Trophoblast cell (in vitro differentiated cells and primary cell): ENCODE measurements around the gene LPAR1.

Experiments used
- DNase-seq, 2 donors: peaks; one replicate each; pipeline ENCODE4 v3.0.0-alpha.2; 2016
- H2AFZ ChIP-seq: 2 replicates; pipeline ENCODE4 v1.6.1; 2013; ENCODE audit warnings: low read length, moderate library complexity, mild to moderate bottlenecking; ENCODE audit not compliant: insufficient read depth, poor library complexity
- H2AK5ac ChIP-seq: 2 replicates; pipeline ENCODE4 v1.6.1; 2013; ENCODE audit warnings: mild to moderate bottlenecking, low read length
- H2BK120ac ChIP-seq: 2 replicates; pipeline ENCODE4 v1.6.1; 2013; ENCODE audit warnings: low read length, mild to moderate bottlenecking, moderate library complexity; ENCODE audit not compliant: insufficient read depth, poor library complexity
- H2BK12ac ChIP-seq: 2 replicates; pipeline ENCODE4 v1.6.1; 2013; ENCODE audit warnings: mild to moderate bottlenecking, low read length, moderate library complexity
- H2BK5ac ChIP-seq: 2 replicates; pipeline ENCODE4 v1.6.1; 2013; ENCODE audit warnings: low read length, low read depth, moderate library complexity, mild to moderate bottlenecking; ENCODE audit not compliant: poor library complexity
- H3K14ac ChIP-seq: 2 replicates; pipeline ENCODE4 v1.6.1; 2013; ENCODE audit warnings: mild to moderate bottlenecking, low read length
- H3K18ac ChIP-seq: 2 replicates; pipeline ENCODE4 v1.6.1; 2013; ENCODE audit warnings: mild to moderate bottlenecking, low read length
- H3K23ac ChIP-seq: 2 replicates; pipeline ENCODE4 v1.6.1; 2013; ENCODE audit warnings: low read length
- H3K27ac ChIP-seq: 2 replicates; pipeline ENCODE4 v1.5.1; 2013; ENCODE audit warnings: low read depth, mild to moderate bottlenecking, inconsistent platforms, low read length, moderate library complexity
- H3K27me3 ChIP-seq: 2 replicates; pipeline ENCODE4 v1.6.1; 2013; ENCODE audit warnings: inconsistent platforms, mild to moderate bottlenecking, low read length, moderate library complexity; ENCODE audit not compliant: insufficient read depth
- H3K36me3 ChIP-seq, 2 experiments: 1 replicate in 1 of 2; 2 replicates in 1 of 2; pipeline ENCODE4 v1.6.1; 2013; ENCODE audit warnings: low read length in 2 of 2, mild to moderate bottlenecking in 2 of 2, moderate library complexity in 1 of 2; ENCODE audit not compliant: insufficient read depth in 2 of 2, control insufficient read depth in 1 of 2
- H3K4ac ChIP-seq: 2 replicates; pipeline ENCODE4 v1.6.1; 2013; ENCODE audit warnings: low read depth, mild to moderate bottlenecking, low read length, moderate library complexity
- H3K4me1 ChIP-seq, 2 experiments: 1 replicate in 1 of 2; 2 replicates in 1 of 2; pipeline ENCODE4 v1.6.1; 2013; ENCODE audit warnings: low read length in 2 of 2, mild to moderate bottlenecking in 2 of 2, moderate library complexity in 1 of 2; ENCODE audit not compliant: insufficient read depth in 2 of 2, control insufficient read depth in 1 of 2
- H3K4me2 ChIP-seq: 2 replicates; pipeline ENCODE4 v1.6.1; 2013; ENCODE audit warnings: inconsistent platforms, mild to moderate bottlenecking, low read length, moderate library complexity
- H3K4me3 ChIP-seq: 2 replicates; pipeline ENCODE4 v1.5.1; 2013; ENCODE audit warnings: mild to moderate bottlenecking, low read depth, low read length, inconsistent platforms
- H3K79me1 ChIP-seq: one replicate; pipeline ENCODE4 v1.6.1; 2013; ENCODE audit warnings: low read length
- H3K79me2 ChIP-seq: 2 replicates; pipeline ENCODE4 v1.6.1; 2013; ENCODE audit warnings: low read length, mild to moderate bottlenecking; ENCODE audit not compliant: control insufficient read depth, insufficient read depth, poor library complexity
- H3K9ac ChIP-seq: 2 replicates; pipeline ENCODE4 v1.6.1; 2013; ENCODE audit warnings: mild to moderate bottlenecking, low read length
- H3K9me3 ChIP-seq: 2 replicates; pipeline ENCODE4 v1.6.1; 2013; ENCODE audit warnings: low read depth, mild to moderate bottlenecking, control low read depth, inconsistent platforms, low read length; ENCODE audit not compliant: insufficient read depth
- H4K12ac ChIP-seq: 2 replicates; pipeline ENCODE4 v1.6.1; 2013; ENCODE audit warnings: low read depth, mild to moderate bottlenecking, low read length, moderate library complexity
- H4K8ac ChIP-seq: 2 replicates; pipeline ENCODE4 v1.6.1; 2013; ENCODE audit warnings: low read depth, mild to moderate bottlenecking, low read length, moderate library complexity
- H4K91ac ChIP-seq: one replicate; pipeline ENCODE4 v1.6.1; 2013; ENCODE audit warnings: low read depth, mild to moderate bottlenecking, low read length, moderate library complexity
- WGBS: extraction: QIAGEN DNeasy Blood & Tissue Kit; methylation state at CpG from one replicate; pipeline ENCODE4 v1.1.7; 2013; ENCODE audit warnings: missing lambda C conversion rate; ENCODE audit not compliant: insufficient read length, insufficient coverage; ENCODE audit errors: extremely low coverage; 5-methylcytosine and 5-hydroxymethylcytosine counted together

Gene LPAR1

DNA sequence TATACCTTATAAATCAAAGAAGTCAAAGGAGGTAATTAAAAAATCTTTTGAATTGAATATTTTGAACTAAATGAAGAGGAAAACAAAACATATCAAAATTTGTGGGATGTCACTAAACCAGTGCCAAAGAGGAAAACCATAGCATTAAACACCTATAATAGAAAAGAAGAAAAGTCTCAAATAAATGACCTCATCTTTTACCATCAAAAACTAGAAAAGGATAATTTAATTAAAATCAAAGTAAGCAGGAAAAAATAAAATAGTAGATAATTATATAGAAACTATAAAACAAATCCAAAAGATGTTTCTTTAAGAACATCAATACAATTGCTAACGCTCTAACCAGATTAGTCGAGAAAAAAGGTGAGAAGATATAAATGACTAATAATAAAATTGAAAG is 47.8 kb downstream of the LPAR1 start:
- H4K12ac ChIP-seq, result no peak overlapping the region

DNA sequence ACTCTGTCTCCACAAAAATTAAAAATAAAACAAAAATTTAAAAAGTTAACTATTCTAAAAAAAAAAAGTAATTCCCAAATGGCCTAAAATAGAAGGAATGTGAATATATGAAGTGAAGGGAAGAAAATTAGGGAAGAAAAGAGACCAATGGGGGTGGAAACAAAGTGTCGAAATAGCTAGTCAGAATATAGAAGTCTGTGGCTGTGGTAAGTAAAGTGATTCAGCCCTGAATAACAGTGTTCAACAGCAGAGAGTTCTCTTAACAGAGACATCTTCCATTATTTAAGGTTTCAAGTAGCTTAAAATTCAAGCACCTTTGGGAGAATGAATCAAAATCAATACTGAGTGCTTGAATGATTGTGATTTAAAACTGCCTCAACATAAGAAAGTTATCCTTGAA is 51.7 kb downstream of the LPAR1 start:
- Histone ChIP-seq H2BK12ac (no peak overlapping the region), H2BK5ac (no peak overlapping the region), H3K18ac (no peak overlapping the region), H2AK5ac (no peak overlapping the region), H3K4ac (no peak overlapping the region), H3K9me3 (no peaks in the 10 kb centered on the region), H3K4me2 (no peak overlapping the region), H2AFZ (no peak overlapping the region), H3K14ac (no peak overlapping the region), H3K36me3 (no peaks in the 10 kb centered on the region), H2BK120ac (no peak overlapping the region), H3K23ac (no peak overlapping the region), H4K12ac (no peak overlapping the region), H3K27ac (no peak overlapping the region), H3K27me3 (no peaks in the 10 kb centered on the region), H4K91ac (no peak overlapping the region), H3K4me3 (no peak overlapping the region), H3K9ac (no peak overlapping the region), H3K4me1 (no peaks in the 10 kb centered on the region), H3K79me2 (no peaks in the 10 kb centered on the region), H4K8ac (no peak overlapping the region), H3K79me1 (no peaks in the 10 kb centered on the region)
- WGBS, result no CpG with 5 or more reads among the region's 1 CpG
- DNase-seq, result no peak

More for the DNA sequence above, 47.8 kb downstream of the LPAR1 start:
- Histone ChIP-seq H3K27ac (no peak overlapping the region), H3K79me1 (no peaks in the 10 kb centered on the region), H3K4me1 (no peaks in the 10 kb centered on the region), H3K18ac (no peak overlapping the region), H2BK120ac (no peak overlapping the region), H2AFZ (no peak overlapping the region), H3K14ac (no peak overlapping the region), H4K8ac (no peak overlapping the region), H3K79me2 (no peaks in the 10 kb centered on the region), H3K36me3 (no peaks in the 10 kb centered on the region), H3K4me3 (no peak overlapping the region), H3K4ac (no peak overlapping the region), H2BK5ac (no peak overlapping the region), H4K91ac (no peak overlapping the region), H3K9me3 (no peaks in the 10 kb centered on the region), H2BK12ac (no peak overlapping the region), H2AK5ac (no peak overlapping the region), H3K23ac (no peak overlapping the region), H3K27me3 (no peaks in the 10 kb centered on the region), H3K9ac (no peak overlapping the region), H3K4me2 (no peak overlapping the region)
- WGBS, result no CpG with 5 or more reads among the region's 2 CpGs
- no peak for DNase-seq

DNA sequence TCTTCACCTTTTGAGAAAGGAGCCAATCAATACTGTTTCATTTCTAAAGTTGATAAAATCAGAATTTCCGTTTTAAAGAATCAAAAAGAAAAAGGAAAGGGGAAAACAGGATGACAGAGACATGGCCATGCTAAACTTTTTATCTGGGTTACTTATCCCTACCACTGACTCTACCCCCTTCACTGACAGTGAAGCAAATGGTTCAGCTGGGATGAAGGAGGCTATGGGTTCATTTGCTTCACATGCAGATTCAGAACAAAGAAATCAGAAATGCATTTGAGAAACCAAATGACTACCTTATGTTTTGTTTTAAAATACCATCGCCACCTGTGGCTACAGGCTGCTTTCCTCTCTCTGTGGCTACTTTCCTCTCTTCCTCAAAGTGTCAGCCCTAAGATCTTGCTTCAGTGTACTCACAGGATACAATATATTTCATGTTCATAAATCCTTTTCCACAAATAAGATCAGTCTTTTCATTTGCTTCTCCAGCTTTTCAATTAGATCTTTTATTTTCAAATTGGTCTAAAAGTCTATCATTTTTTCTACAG is 53.3 kb downstream of the LPAR1 start:
- H3K79me1 ChIP-seq, result no peaks in the 10 kb centered on the region
- no peak overlapping the region for H3K18ac ChIP-seq
- H3K4ac ChIP-seq, result no peak overlapping the region
- no peak overlapping the region for H4K91ac ChIP-seq
- H3K14ac ChIP-seq, result no peak overlapping the region
- H2AK5ac ChIP-seq, result no peak overlapping the region
- no peaks in the 10 kb centered on the region for H3K4me1 ChIP-seq
- H3K27me3 ChIP-seq, result no peaks in the 10 kb centered on the region
- H3K27ac ChIP-seq, result no peak overlapping the region
- H3K23ac ChIP-seq, result no peak overlapping the region
- no peak overlapping the region for H3K4me3 ChIP-seq
- H2BK120ac ChIP-seq, result no peak overlapping the region
- H3K4me2 ChIP-seq, result no peak overlapping the region
- no peak overlapping the region for H2BK5ac ChIP-seq
- no peak overlapping the region for H3K9ac ChIP-seq
- no peak overlapping the region for H4K12ac ChIP-seq
- no CpG with 5 or more reads among the region's 2 CpGs for WGBS
- H3K9me3 ChIP-seq, result no peaks in the 10 kb centered on the region
- H2AFZ ChIP-seq, result no peak overlapping the region
- H3K36me3 ChIP-seq, result no peaks in the 10 kb centered on the region
- H4K8ac ChIP-seq, result no peak overlapping the region
- no peak overlapping the region for H2BK12ac ChIP-seq
- no peaks in the 10 kb centered on the region for H3K79me2 ChIP-seq
- no peak for DNase-seq

DNA sequence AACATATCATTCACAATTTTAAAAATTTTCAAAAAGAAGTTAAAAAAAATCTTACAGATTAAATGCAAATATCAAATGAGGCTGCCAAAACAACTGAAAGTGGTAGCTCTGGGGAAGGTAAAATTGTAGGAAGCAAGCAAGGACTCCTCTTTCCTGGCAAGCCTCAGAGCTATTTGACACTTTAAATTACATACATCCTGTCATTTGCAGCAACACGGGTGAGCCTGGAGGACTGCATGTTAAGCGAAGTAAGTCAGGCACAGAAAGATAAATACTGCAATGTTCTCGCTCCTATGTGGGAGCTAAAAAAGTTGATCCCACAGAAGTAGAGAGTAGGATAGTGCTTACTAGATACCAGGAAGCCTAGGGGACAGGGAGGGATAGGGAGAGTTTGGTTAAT is 58.0 kb downstream of the LPAR1 start:
- no peak overlapping the region for H2AFZ ChIP-seq
- DNase-seq, result no peak
- no peak overlapping the region for H2BK12ac ChIP-seq
- H3K4ac ChIP-seq, result no peak overlapping the region
- H3K79me1 ChIP-seq, result no peaks in the 10 kb centered on the region
- no peak overlapping the region for H2BK5ac ChIP-seq
- H3K79me2 ChIP-seq, result no peaks in the 10 kb centered on the region
- no peak overlapping the region for H3K4me2 ChIP-seq
- no peaks in the 10 kb centered on the region for H3K4me1 ChIP-seq
- no peak overlapping the region for H2AK5ac ChIP-seq
- no peak overlapping the region for H4K8ac ChIP-seq
- H3K9me3 ChIP-seq, result no peaks in the 10 kb centered on the region
- H3K27me3 ChIP-seq, result no peaks in the 10 kb centered on the region
- no peak overlapping the region for H3K4me3 ChIP-seq
- H3K23ac ChIP-seq, result no peak overlapping the region
- no peak overlapping the region for H4K12ac ChIP-seq
- no peak overlapping the region for H3K9ac ChIP-seq
- H3K14ac ChIP-seq, result no peak overlapping the region
- WGBS, result no CpG with 5 or more reads among the region's 3 CpGs
- H4K91ac ChIP-seq, result no peak overlapping the region
- no peak overlapping the region for H3K27ac ChIP-seq
- no peak overlapping the region for H2BK120ac ChIP-seq
- no peaks in the 10 kb centered on the region for H3K36me3 ChIP-seq
- no peak overlapping the region for H3K18ac ChIP-seq
